Islet of Langerhans (tissue), 1 donor: ENCODE data around the gene CABCOCO1.

ENCODE experiments used
- FAIRE-seq: peaks from one replicate; lab custom pipeline; 2011; peaks lifted over from hg19 to GRCh38; lab: Jason Lieb, UNC

Gene CABCOCO1

GRCh38 chr10:61786728-61787127, 124.0 kb downstream of the CABCOCO1 start:
- FAIRE-seq = no peak

GRCh38 chr10:61787170-61787569, 124.4 kb downstream of the CABCOCO1 start:
- FAIRE-seq = no peak

- FAIRE-seq = no peak
Observed at GRCh38 chr10:61789031-61789430, 126.3 kb downstream of the CABCOCO1 start.

GRCh38 chr10:61791216-61791615, 128.5 kb downstream of the CABCOCO1 start:
- FAIRE-seq = no peak

- FAIRE-seq = no peak
Observed at GRCh38 chr10:61792097-61792716, 129.5 kb downstream of the CABCOCO1 start.

- no peak for FAIRE-seq
Observed at GRCh38 chr10:61792921-61793320, 130.2 kb downstream of the CABCOCO1 start.

GRCh38 chr10:61793760-61794703, 131.3 kb downstream of the CABCOCO1 start:
- FAIRE-seq = no peak

GRCh38 chr10:61795147-61795546, 132.4 kb downstream of the CABCOCO1 start:
- no peak for FAIRE-seq

GRCh38 chr10:61795551-61795950, 132.8 kb downstream of the CABCOCO1 start:
- no peak for FAIRE-seq

- FAIRE-seq = no peak
Observed at GRCh38 chr10:61796785-61797184, 134.1 kb downstream of the CABCOCO1 start.

- no peak for FAIRE-seq
Observed at GRCh38 chr10:61797304-61798153, 134.8 kb downstream of the CABCOCO1 start.

- FAIRE-seq = no peak
Observed at GRCh38 chr10:61798713-61799112, 136.0 kb downstream of the CABCOCO1 start.

- FAIRE-seq = peak; percentile 90
Observed at GRCh38 chr10:61801484-61801883, 138.8 kb downstream of the CABCOCO1 start.

- no peak for FAIRE-seq
Observed at GRCh38 chr10:61803269-61803668, 140.5 kb downstream of the CABCOCO1 start.

- FAIRE-seq = no peak
Observed at GRCh38 chr10:61804414-61804813, 141.7 kb downstream of the CABCOCO1 start.

GRCh38 chr10:61805091-61805490, 142.4 kb downstream of the CABCOCO1 start:
- FAIRE-seq = no peak

GRCh38 chr10:61810263-61810662, 147.5 kb downstream of the CABCOCO1 start:
- no peak for FAIRE-seq

GRCh38 chr10:61812052-61812721, 149.5 kb downstream of the CABCOCO1 start:
- FAIRE-seq = no peak

GRCh38 chr10:61812920-61813319, 150.2 kb downstream of the CABCOCO1 start:
- FAIRE-seq = no peak

- no peak for FAIRE-seq
Observed at GRCh38 chr10:61814160-61814559, 151.4 kb downstream of the CABCOCO1 start.

- FAIRE-seq = no peak
Observed at GRCh38 chr10:61815496-61815895, 152.8 kb downstream of the CABCOCO1 start.
